Measurements from ENCODE around the gene SNX11.

The SNX11 gene

DNA sequence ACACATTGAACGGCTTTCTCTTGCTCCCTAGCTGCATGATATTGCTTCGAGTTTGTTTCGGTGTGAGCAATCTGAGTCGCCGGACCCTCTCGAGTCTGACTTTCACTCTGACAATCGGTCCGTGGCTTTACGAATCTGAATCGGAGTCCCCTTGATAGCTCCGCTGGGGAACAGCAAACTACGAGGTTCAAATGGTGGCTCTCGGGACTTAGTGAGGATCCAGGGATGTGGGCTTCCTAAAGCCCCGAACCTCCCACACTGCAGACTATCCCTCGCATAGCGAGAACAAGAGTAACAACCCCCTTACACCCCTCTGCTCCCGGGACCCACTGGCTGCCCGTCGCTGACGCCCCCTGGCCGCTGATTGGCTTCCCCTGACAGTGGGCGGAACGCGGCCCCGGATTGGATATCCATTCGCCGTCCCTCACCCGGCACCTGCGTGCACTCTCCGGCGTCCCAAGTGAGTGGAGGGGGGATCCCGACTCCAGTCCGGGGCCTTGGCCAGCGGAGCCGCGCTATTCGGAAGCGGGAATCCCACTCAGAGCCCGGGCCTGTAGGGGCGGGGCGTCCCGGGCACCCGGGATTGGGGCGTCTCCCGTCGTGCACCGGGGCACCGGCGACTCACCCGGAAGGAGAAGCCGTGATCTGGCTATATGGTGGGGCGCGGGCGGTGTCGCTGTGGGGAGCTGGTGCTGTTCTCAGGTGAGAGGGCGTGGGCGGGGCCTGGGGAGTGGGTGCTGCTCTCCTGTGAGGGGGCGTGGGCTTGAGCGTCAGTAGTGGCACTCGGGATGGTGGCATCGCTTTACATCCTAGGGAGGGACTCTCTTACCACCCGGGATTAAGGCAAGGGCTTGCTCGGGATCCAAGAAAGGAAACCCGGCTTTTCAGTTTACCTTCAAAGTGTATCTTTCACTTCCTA is at the start of gene SNX11 (continued):
- TF ChIP-seq ZNF654 (tag by site-specific recombination; IDR thresholded peaks at IDR 0.05; ENCODE audit: low read depth): no peak
- TF ChIP-seq, protein P1, sequence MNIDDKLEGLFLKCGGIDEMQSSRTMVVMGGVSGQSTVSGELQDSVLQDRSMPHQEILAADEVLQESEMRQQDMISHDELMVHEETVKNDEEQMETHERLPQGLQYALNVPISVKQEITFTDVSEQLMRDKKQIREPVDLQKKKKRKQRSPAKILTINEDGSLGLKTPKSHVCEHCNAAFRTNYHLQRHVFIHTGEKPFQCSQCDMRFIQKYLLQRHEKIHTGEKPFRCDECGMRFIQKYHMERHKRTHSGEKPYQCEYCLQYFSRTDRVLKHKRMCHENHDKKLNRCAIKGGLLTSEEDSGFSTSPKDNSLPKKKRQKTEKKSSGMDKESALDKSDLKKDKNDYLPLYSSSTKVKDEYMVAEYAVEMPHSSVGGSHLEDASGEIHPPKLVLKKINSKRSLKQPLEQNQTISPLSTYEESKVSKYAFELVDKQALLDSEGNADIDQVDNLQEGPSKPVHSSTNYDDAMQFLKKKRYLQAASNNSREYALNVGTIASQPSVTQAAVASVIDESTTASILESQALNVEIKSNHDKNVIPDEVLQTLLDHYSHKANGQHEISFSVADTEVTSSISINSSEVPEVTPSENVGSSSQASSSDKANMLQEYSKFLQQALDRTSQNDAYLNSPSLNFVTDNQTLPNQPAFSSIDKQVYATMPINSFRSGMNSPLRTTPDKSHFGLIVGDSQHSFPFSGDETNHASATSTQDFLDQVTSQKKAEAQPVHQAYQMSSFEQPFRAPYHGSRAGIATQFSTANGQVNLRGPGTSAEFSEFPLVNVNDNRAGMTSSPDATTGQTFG (tag by site-specific recombination; IDR thresholded peaks at IDR 0.05; ENCODE audit: borderline replicate concordance): no peak
- TF ChIP-seq ZNF677 (tag by site-specific recombination; IDR thresholded peaks at IDR 0.05): no peak
- TF ChIP-seq ZNF473 (tag by site-specific recombination; IDR thresholded peaks at IDR 0.05): no peak
- TF ChIP-seq GLIS1 (tag by site-specific recombination; IDR thresholded peaks at IDR 0.05): peak; percentile 59
- peak; percentile 46; the same call in 1 of the 2 replicates for TF ChIP-seq ZNF10 (tag by site-specific recombination; IDR thresholded peaks at IDR 0.05)
- TF ChIP-seq MYNN (tag by site-specific recombination; IDR thresholded peaks at IDR 0.05; ENCODE audit: borderline replicate concordance): no peak
- no peak for TF ChIP-seq ZNF529 (tag by site-specific recombination; IDR thresholded peaks at IDR 0.05; ENCODE audit: insufficient replicate concordance)
- TF ChIP-seq ZFP3 (tag by site-specific recombination; IDR thresholded peaks at IDR 0.05; ENCODE audit: low read depth): no peak
- TF ChIP-seq RBAK (tag by site-specific recombination; IDR thresholded peaks at IDR 0.05): no peak
- TF ChIP-seq, protein P2, sequence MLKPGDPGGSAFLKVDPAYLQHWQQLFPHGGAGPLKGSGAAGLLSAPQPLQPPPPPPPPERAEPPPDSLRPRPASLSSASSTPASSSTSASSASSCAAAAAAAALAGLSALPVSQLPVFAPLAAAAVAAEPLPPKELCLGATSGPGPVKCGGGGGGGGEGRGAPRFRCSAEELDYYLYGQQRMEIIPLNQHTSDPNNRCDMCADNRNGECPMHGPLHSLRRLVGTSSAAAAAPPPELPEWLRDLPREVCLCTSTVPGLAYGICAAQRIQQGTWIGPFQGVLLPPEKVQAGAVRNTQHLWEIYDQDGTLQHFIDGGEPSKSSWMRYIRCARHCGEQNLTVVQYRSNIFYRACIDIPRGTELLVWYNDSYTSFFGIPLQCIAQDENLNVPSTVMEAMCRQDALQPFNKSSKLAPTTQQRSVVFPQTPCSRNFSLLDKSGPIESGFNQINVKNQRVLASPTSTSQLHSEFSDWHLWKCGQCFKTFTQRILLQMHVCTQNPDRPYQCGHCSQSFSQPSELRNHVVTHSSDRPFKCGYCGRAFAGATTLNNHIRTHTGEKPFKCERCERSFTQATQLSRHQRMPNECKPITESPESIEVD (tag by site-specific recombination; IDR thresholded peaks at IDR 0.05): no peak
- no peak for TF ChIP-seq ZNF645 (tag by site-specific recombination; IDR thresholded peaks at IDR 0.05)
- peak; percentile 96 for TF ChIP-seq SP3 (tag by site-specific recombination; IDR thresholded peaks at IDR 0.05)
- TF ChIP-seq ZNF184 (tag by site-specific recombination; IDR thresholded peaks at IDR 0.05): no peak
- TF ChIP-seq ZNF140 (tag by site-specific recombination; IDR thresholded peaks at IDR 0.05): no peak
- no peak for TF ChIP-seq ZNF366 (tag by site-specific recombination; conservative IDR thresholded peaks at IDR 0.05)
- no peak for TF ChIP-seq ZNF266 (tag by site-specific recombination; IDR thresholded peaks at IDR 0.05; ENCODE audit: low read depth)
- TF ChIP-seq ZNF449 (tag by site-specific recombination; IDR thresholded peaks at IDR 0.05): peak; percentile 83
- no peak for TF ChIP-seq ZNF211 (tag by site-specific recombination; IDR thresholded peaks at IDR 0.05; ENCODE audit: low read depth)
- no peak for TF ChIP-seq YY2 (tag by site-specific recombination; IDR thresholded peaks at IDR 0.05)
- TF ChIP-seq ZBTB44 (tag by site-specific recombination; IDR thresholded peaks at IDR 0.05): no peak
- TF ChIP-seq ZBTB21 (tag by site-specific recombination; IDR thresholded peaks at IDR 0.05): no peak
- TF ChIP-seq ZNF658 (tag by site-specific recombination; IDR thresholded peaks at IDR 0.05): no peak
